GM10248 (cell line): Measurements from ENCODE around the gene ARHGAP26.

ENCODE experiments used
- CTCF ChIA-PET: fragments of 300-600 bp; sonication (Branson Sonifier 250); formaldehyde crosslinking; extraction: SDS; loops from one replicate; lab custom pipeline; 2021; ENCODE audit warnings: antibody characterized with exemption; lab: Yijun Ruan, JAX
- POLR2A ChIA-PET: fragments of 350-650 bp; sonication (Branson Sonifier 250); formaldehyde crosslinking; extraction: SDS; loops from one replicate; lab custom pipeline; 2020; ENCODE audit warnings: antibody characterized with exemption; lab: Yijun Ruan, JAX
- DNase-seq: peaks from one replicate; pipeline ENCODE4 v3.0.0; 2012; ENCODE audit errors: extremely low spot score
- CTCF ChIP-seq: IDR thresholded peaks from 2 replicates; pipeline ENCODE4 v1.5.1; 2012; ENCODE audit warnings: mild to moderate bottlenecking, low read depth; ENCODE audit errors: extremely low read depth, missing control alignments, control extremely low read depth

ARHGAP26 gene

GRCh38 chr5:142811866-142812557 is 41.8 kb downstream of the ARHGAP26 start:
- TF ChIP-seq CTCF, result no peak
- POLR2A ChIA-PET, result no interaction called here
- CTCF ChIA-PET, result interaction anchor here (1.0 to 1.1 kb wide), 2 partner anchors 15 to 99 kb away, joined by 3 read pairs; no protein-coding TSS in a partner anchor
- no peak for DNase-seq

GRCh38 chr5:142813220-142813619 is 43.0 kb downstream of the ARHGAP26 start:
- no peak for DNase-seq
- no peak for TF ChIP-seq CTCF
- CTCF ChIA-PET, result no interaction called here
- POLR2A ChIA-PET, result no interaction called here

GRCh38 chr5:142814122-142814521 is 43.9 kb downstream of the ARHGAP26 start:
- ChIA-PET POLR2A (no interaction called here), CTCF (no interaction called here)
- DNase-seq, result no peak
- TF ChIP-seq CTCF, result no peak

GRCh38 chr5:142815469-142815868 is 45.3 kb downstream of the ARHGAP26 start:
- POLR2A ChIA-PET, result no interaction called here
- CTCF ChIA-PET, result no interaction called here
- no peak for DNase-seq
- TF ChIP-seq CTCF, result no peak

GRCh38 chr5:142816531-142817430 is 46.6 kb downstream of the ARHGAP26 start:
- ChIA-PET CTCF (interaction anchor here (0.7 kb wide), 1 partner anchor 103 kb away, joined by 3 read pairs; no protein-coding TSS in a partner anchor), POLR2A (no interaction called here)
- no peak for DNase-seq
- no peak for TF ChIP-seq CTCF

- ChIA-PET CTCF (interaction anchor here (1.1 to 1.4 kb wide), 2 partner anchors 64 to 105 kb away, joined by 3 read pairs; no protein-coding TSS in a partner anchor), POLR2A (no interaction called here)
- no peak for DNase-seq
- no peak for TF ChIP-seq CTCF
These were observed 47.8 kb downstream of the ARHGAP26 start for GRCh38 chr5:142817949-142818431.
